Mucosa of stomach (tissue), 1 donor: ENCODE data around the gene FAM81A.

ENCODE experiments used
- H3K27me3 ChIP-seq: one replicate; pipeline ENCODE4 v1.7.0; 2013; ENCODE audit warnings: mild to moderate bottlenecking, low read length; ENCODE audit not compliant: control insufficient read depth, insufficient read depth
- H3K36me3 ChIP-seq: one replicate; pipeline ENCODE4 v1.7.0; 2013; ENCODE audit warnings: low read length; ENCODE audit not compliant: control insufficient read depth, insufficient read depth
- H3K4me1 ChIP-seq: one replicate; pipeline ENCODE4 v1.7.0; 2013; ENCODE audit warnings: mild to moderate bottlenecking, low read length; ENCODE audit not compliant: control insufficient read depth, insufficient read depth
- H3K4me3 ChIP-seq: one replicate; pipeline ENCODE4 v1.7.0; 2013; ENCODE audit warnings: low read length
- H3K9ac ChIP-seq: one replicate; pipeline ENCODE4 v1.7.0; 2013; ENCODE audit warnings: mild to moderate bottlenecking, low read length, moderate library complexity
- H3K9me3 ChIP-seq: one replicate; pipeline ENCODE4 v1.7.0; 2013; ENCODE audit warnings: mild to moderate bottlenecking, low read length, moderate library complexity; ENCODE audit not compliant: control insufficient read depth
- donor health status: Pancreatic carcinoma.

The FAM81A gene

GRCh38 chr15:59436774-59437141 lies 1.2 kb upstream of the FAM81A start:
- Histone ChIP-seq H3K27me3 (peaks cover 19% of the 10 kb centered on the region), H3K9ac (no peak overlapping the region), H3K36me3 (no peaks in the 10 kb centered on the region), H3K4me3 (no peak overlapping the region), H3K9me3 (no peaks in the 10 kb centered on the region), H3K4me1 (peaks cover 13% of the 10 kb centered on the region)

GRCh38 chr15:59437142-59437816 lies 707 bp upstream of the FAM81A start:
- Histone ChIP-seq H3K9ac (peak overlapping the region; percentile 22), H3K36me3 (no peaks in the 10 kb centered on the region), H3K9me3 (no peaks in the 10 kb centered on the region), H3K4me3 (peak overlapping the region; percentile 77), H3K27me3 (peaks cover 19% of the 10 kb centered on the region), H3K4me1 (peaks cover 13% of the 10 kb centered on the region)

GRCh38 chr15:59438625-59439290 lies 772 bp downstream of the FAM81A start:
- Histone ChIP-seq H3K4me1 (peaks cover 13% of the 10 kb centered on the region), H3K9ac (peak overlapping the region; percentile 57), H3K9me3 (no peaks in the 10 kb centered on the region), H3K4me3 (peak overlapping the region; percentile 56), H3K36me3 (no peaks in the 10 kb centered on the region), H3K27me3 (peaks cover 19% of the 10 kb centered on the region)

GRCh38 chr15:59439576-59439975 lies 1.6 kb downstream of the FAM81A start:
- Histone ChIP-seq H3K4me1 (peaks cover 13% of the 10 kb centered on the region), H3K9ac (no peak overlapping the region), H3K9me3 (no peaks in the 10 kb centered on the region), H3K36me3 (no peaks in the 10 kb centered on the region), H3K4me3 (no peak overlapping the region), H3K27me3 (peaks cover 16% of the 10 kb centered on the region)

- Histone ChIP-seq H3K9me3 (no peaks in the 10 kb centered on the region), H3K27me3 (no peaks in the 10 kb centered on the region), H3K4me1 (peaks cover 4% of the 10 kb centered on the region), H3K9ac (no peak overlapping the region), H3K4me3 (no peak overlapping the region), H3K36me3 (no peaks in the 10 kb centered on the region)
Observed at GRCh38 chr15:59443341-59444072, 5.5 kb downstream of the FAM81A start.

- no peaks in the 10 kb centered on the region for H3K9me3 ChIP-seq
Observed at GRCh38 chr15:59444081-59444835, 6.3 kb downstream of the FAM81A start.

GRCh38 chr15:59444980-59445545 lies 7.1 kb downstream of the FAM81A start:
- no peak overlapping the region for H3K4me3 ChIP-seq

More at GRCh38 chr15:59444081-59444835, 6.3 kb downstream of the FAM81A start:
- Histone ChIP-seq H3K9ac (no peak overlapping the region), H3K27me3 (no peaks in the 10 kb centered on the region), H3K4me1 (peaks cover 4% of the 10 kb centered on the region), H3K36me3 (no peaks in the 10 kb centered on the region), H3K4me3 (no peak overlapping the region)

GRCh38 chr15:59446232-59446957 lies 8.4 kb downstream of the FAM81A start:
- Histone ChIP-seq H3K27me3 (no peaks in the 10 kb centered on the region), H3K36me3 (no peaks in the 10 kb centered on the region), H3K4me3 (no peak overlapping the region), H3K9ac (no peak overlapping the region), H3K9me3 (no peaks in the 10 kb centered on the region), H3K4me1 (no peaks in the 10 kb centered on the region)

More at GRCh38 chr15:59444980-59445545, 7.1 kb downstream of the FAM81A start:
- Histone ChIP-seq H3K9ac (no peak overlapping the region), H3K27me3 (no peaks in the 10 kb centered on the region), H3K36me3 (no peaks in the 10 kb centered on the region), H3K9me3 (no peaks in the 10 kb centered on the region), H3K4me1 (peaks cover 4% of the 10 kb centered on the region)

GRCh38 chr15:59447367-59447766 lies 9.4 kb downstream of the FAM81A start:
- Histone ChIP-seq H3K36me3 (no peaks in the 10 kb centered on the region), H3K4me3 (no peak overlapping the region), H3K9me3 (no peaks in the 10 kb centered on the region), H3K9ac (no peak overlapping the region), H3K4me1 (no peaks in the 10 kb centered on the region), H3K27me3 (no peaks in the 10 kb centered on the region)

- Histone ChIP-seq H3K36me3 (no peaks in the 10 kb centered on the region), H3K4me3 (no peak overlapping the region), H3K4me1 (no peaks in the 10 kb centered on the region), H3K9me3 (no peaks in the 10 kb centered on the region), H3K9ac (no peak overlapping the region), H3K27me3 (no peaks in the 10 kb centered on the region)
Observed at GRCh38 chr15:59448871-59449270, 10.9 kb downstream of the FAM81A start.
